HEK293T (cell line): Measurements from ENCODE around the gene ENKD1.

ENCODE experiments used
- CTCF ChIA-PET: fragments of 350-600 bp; formaldehyde crosslinking; extraction: SDS; loops from one replicate; lab custom pipeline; 2021; ENCODE audit warnings: antibody characterized with exemption, inconsistent platforms; lab: Yijun Ruan, JAX
- POLR2A ChIA-PET: fragments of 350-600 bp; formaldehyde crosslinking; extraction: SDS; loops from one replicate; lab custom pipeline; 2020; ENCODE audit warnings: antibody characterized with exemption, inconsistent platforms; lab: Yijun Ruan, JAX
- DNase-seq: peaks from one replicate; pipeline ENCODE4 v3.0.0; 2012; ENCODE audit warnings: mixed read lengths; ENCODE audit errors: extremely low spot score
- ARNT ChIP-seq: fragments of 450-650 bp; IDR thresholded peaks from 2 replicates; pipeline ENCODE4 v1.6.1; 2017; ENCODE audit warnings: mild to moderate bottlenecking
- BHLHE40 ChIP-seq: fragments of 450-650 bp; IDR thresholded peaks from 2 replicates; pipeline ENCODE4 v1.6.1; 2016; ENCODE audit warnings: mild to moderate bottlenecking, moderate library complexity, borderline replicate concordance
- CTBP1 ChIP-seq: fragments of 450-650 bp; IDR thresholded peaks from 2 replicates; pipeline ENCODE4 v1.6.1; 2016; ENCODE audit warnings: borderline replicate concordance
- ELF4 ChIP-seq: fragments of 450-650 bp; IDR thresholded peaks from 2 replicates; pipeline ENCODE4 v1.6.1; 2017; ENCODE audit warnings: antibody characterized with exemption
- FOXA1 ChIP-seq: fragments of 450-650 bp; IDR thresholded peaks from 2 replicates; pipeline ENCODE4 v1.6.1; 2016; ENCODE audit warnings: mild to moderate bottlenecking
- FOXK2 ChIP-seq: fragments of 450-650 bp; IDR thresholded peaks from 2 replicates; pipeline ENCODE4 v1.6.1; 2016; ENCODE audit warnings: mild to moderate bottlenecking
- FOXM1 ChIP-seq: fragments of 450-650 bp; IDR thresholded peaks from 2 replicates; pipeline ENCODE4 v1.6.1; 2017; ENCODE audit warnings: mild to moderate bottlenecking, borderline replicate concordance
- HDGF ChIP-seq: fragments of 450-650 bp; IDR thresholded peaks from 2 replicates; pipeline ENCODE4 v1.6.1; 2017; ENCODE audit warnings: antibody characterized with exemption, borderline replicate concordance
- L3MBTL2 ChIP-seq: fragments of 450-650 bp; conservative IDR thresholded peaks from 2 replicates; pipeline ENCODE4 v1.6.1; 2016; ENCODE audit warnings: mild to moderate bottlenecking
- LEF1 ChIP-seq: fragments of 450-650 bp; IDR thresholded peaks from 2 replicates; pipeline ENCODE4 v1.6.1; 2017; ENCODE audit warnings: mild to moderate bottlenecking, borderline replicate concordance
- NFRKB ChIP-seq: fragments of 450-650 bp; IDR thresholded peaks from 2 replicates; pipeline ENCODE4 v1.6.1; 2016; ENCODE audit warnings: mild to moderate bottlenecking, moderate library complexity
- PKNOX1 ChIP-seq: fragments of 450-650 bp; IDR thresholded peaks from 2 replicates; pipeline ENCODE4 v1.6.1; 2016
- SP1 ChIP-seq: fragments of 450-650 bp; IDR thresholded peaks from 2 replicates; pipeline ENCODE4 v1.6.1; 2017
- SUZ12 ChIP-seq: fragments of 450-650 bp; IDR thresholded peaks from 2 replicates; pipeline ENCODE4 v1.6.1; 2016; ENCODE audit warnings: mild to moderate bottlenecking
- TARDBP ChIP-seq: fragments of 450-650 bp; IDR thresholded peaks from 2 replicates; pipeline ENCODE4 v1.6.1; 2016
- ZNF384 ChIP-seq: fragments of 450-650 bp; IDR thresholded peaks from 2 replicates; pipeline ENCODE4 v1.6.1; 2016

ENKD1 gene

GRCh38 chr16:67673712-67674580 lies 7.4 kb upstream of the ENKD1 start:
- TF ChIP-seq HDGF = no peak
- TF ChIP-seq L3MBTL2 = no peak
- TF ChIP-seq ELF4 = no peak
- no peak for TF ChIP-seq NFRKB
- TF ChIP-seq LEF1 = no peak
- no peak for TF ChIP-seq SUZ12
- no peak for TF ChIP-seq TARDBP
- no peak for TF ChIP-seq FOXM1
- TF ChIP-seq ARNT = no peak
- ChIA-PET CTCF (interaction anchor here (0.5 to 1.5 kb wide), 5 partner anchors 10 to 256 kb away, joined by 3 to 7 read pairs (median 6); no protein-coding TSS in a partner anchor), POLR2A (interaction anchor here (0.8 kb wide), 1 partner anchor 172 kb away, joined by 3 read pairs; no protein-coding TSS in a partner anchor)
- DNase-seq = no peak

GRCh38 chr16:67672739-67673662 lies 6.5 kb upstream of the ENKD1 start:
- ChIA-PET POLR2A (interaction anchor here (0.9 kb wide), 2 partner anchors 13 to 46 kb away, joined by 4 read pairs; partner anchors contain the start of genes ACD and GFOD2), CTCF (interaction anchor here (0.6 to 1.5 kb wide), 16 partner anchors 9 to 368 kb away, joined by 3 to 7 read pairs (median 4); partner anchors contain the start of genes ACD, RANBP10 and TSNAXIP1)

GRCh38 chr16:67672306-67672705 lies 5.8 kb upstream of the ENKD1 start:
- no peak for DNase-seq
- TF ChIP-seq FOXK2 = no peak
- no peak for TF ChIP-seq PKNOX1
- TF ChIP-seq ZNF384 = no peak
- TF ChIP-seq HDGF = no peak
- TF ChIP-seq SUZ12 = no peak
- TF ChIP-seq FOXM1 = no peak
- no peak for TF ChIP-seq LEF1
- TF ChIP-seq TARDBP = no peak
- TF ChIP-seq SP1 = no peak
- TF ChIP-seq CTBP1 = no peak
- TF ChIP-seq ELF4 = no peak
- ChIA-PET POLR2A (interaction anchor here (0.9 kb wide), 2 partner anchors 12 to 47 kb away, joined by 4 read pairs; partner anchors contain the start of genes ACD and GFOD2), CTCF (interaction anchor here (0.6 to 1.5 kb wide), 15 partner anchors 10 to 368 kb away, joined by 3 to 6 read pairs (median 4); partner anchors contain the start of genes ACD, RANBP10 and TSNAXIP1)

More at GRCh38 chr16:67672739-67673662, 6.5 kb upstream of the ENKD1 start:
- DNase-seq = peak; percentile 74
- no peak for TF ChIP-seq SUZ12
- TF ChIP-seq BHLHE40 = no peak
- no peak for TF ChIP-seq FOXM1
- TF ChIP-seq FOXA1 = no peak
- TF ChIP-seq HDGF = no peak
- TF ChIP-seq ZNF384 = no peak
- no peak for TF ChIP-seq ELF4
- no peak for TF ChIP-seq L3MBTL2
- TF ChIP-seq NFRKB = no peak
- TF ChIP-seq PKNOX1 = no peak
- TF ChIP-seq TARDBP = no peak
- no peak for TF ChIP-seq CTBP1
- no peak for TF ChIP-seq FOXK2
- TF ChIP-seq LEF1 = no peak
- no peak for TF ChIP-seq ARNT
- TF ChIP-seq SP1 = no peak

GRCh38 chr16:67669499-67670101 lies 3.0 kb upstream of the ENKD1 start:
- TF ChIP-seq CTBP1 = no peak
- TF ChIP-seq LEF1 = no peak
- TF ChIP-seq FOXK2 = no peak
- TF ChIP-seq ARNT = no peak
- TF ChIP-seq NFRKB = no peak
- TF ChIP-seq HDGF = no peak
- no peak for TF ChIP-seq ZNF384
- no peak for TF ChIP-seq BHLHE40
- TF ChIP-seq SP1 = no peak
- no peak for TF ChIP-seq L3MBTL2
- no peak for TF ChIP-seq PKNOX1
- no peak for TF ChIP-seq TARDBP
- no peak for TF ChIP-seq FOXM1
- no peak for TF ChIP-seq FOXA1
- TF ChIP-seq SUZ12 = no peak
- DNase-seq = no peak

More at GRCh38 chr16:67669499-67670101, 3.0 kb upstream of the ENKD1 start:
- ChIA-PET CTCF (interaction anchor here (0.9 to 5.7 kb wide), 2 partner anchors 117 to 149 kb away, joined by 3 to 31 read pairs; no protein-coding TSS in a partner anchor), POLR2A (interaction anchor here (0.7 kb wide), 1 partner anchor 164 kb away, joined by 3 read pairs; no protein-coding TSS in a partner anchor)
